Upper lobe of left lung (tissue), 6 donors: ENCODE data around the gene NBAS. TPM values are rescaled to one million over a fixed set of nuclear protein-coding genes. Genes with fewer than 3 reads are reported as not detected.

Experiments used
- ATAC-seq, 2 donors: fragments of 200-7000 bp; cut with Tn5 transposase; one replicate each; pipeline ENCODE4 v1.9.1; 2022; ENCODE audit warnings: mild to moderate bottlenecking in 2 of 2, moderate library complexity in 2 of 2; ENCODE audit not compliant: low FRiP score in 2 of 2
- DNase-seq, 2 donors: peaks; one replicate each; pipeline ENCODE4 v3.0.0-alpha.2; 2019 to 2020
- H3K27ac ChIP-seq, 4 donors: fragments of 200-600 bp; sonication (generic); one replicate each; pipeline ENCODE4 v1.5.1; 2016 to 2019
- H3K27me3 ChIP-seq, 4 donors: fragments of 200-600 bp; sonication (generic); one replicate each; pipeline ENCODE4 v1.5.1; 2017 to 2019
- H3K36me3 ChIP-seq, 4 donors: fragments of 200-600 bp; sonication (generic); one replicate each; pipeline ENCODE4 v1.5.1; 2016 to 2019
- H3K4me1 ChIP-seq, 4 donors: fragments of 200-600 bp; sonication (generic); one replicate each; pipeline ENCODE4 v1.5.1; 2018 to 2019
- H3K4me3 ChIP-seq, 4 donors: fragments of 200-600 bp; sonication (generic); one replicate each; pipeline ENCODE4 v1.5.1; 2017 to 2019; ENCODE audit warnings: mild to moderate bottlenecking in 2 of 4, moderate library complexity in 1 of 4
- H3K9me3 ChIP-seq, 4 donors: fragments of 200-600 bp; sonication (generic); one replicate each; pipeline ENCODE4 v1.5.1; 2018 to 2019
- EP300 ChIP-seq, 4 donors: sonication (generic); formaldehyde crosslinking; IDR thresholded peaks; one replicate each; pipeline ENCODE4 v1.5.1; 2017; ENCODE audit warnings: antibody characterized with exemption in 4 of 4, control low read depth in 2 of 4
- POLR2A ChIP-seq, 4 donors: fragments of 450-650 bp; IDR thresholded peaks; one replicate each; pipeline ENCODE4 v1.5.1; 2016 to 2017; ENCODE audit warnings: antibody characterized with exemption in 4 of 4, mild to moderate bottlenecking in 2 of 4
- POLR2AphosphoS5 ChIP-seq, 2 donors: sonication (generic); formaldehyde crosslinking; IDR thresholded peaks; one replicate each; pipeline ENCODE4 v1.5.1; 2017; ENCODE audit warnings: antibody characterized with exemption in 2 of 2
- WGBS, 2 donors: methylation state at CpG; one replicate each; pipeline ENCODE4 v1.1.5; 2017 to 2018; 5-methylcytosine and 5-hydroxymethylcytosine counted together
- total RNA-seq, 6 donors: library from RNA; depleted of rRNA in 4 of 6; stranded (reverse); fragments of >200 nt in 4 of 6; gene quantifications; one replicate each; pipeline versions ENCODE4 v1.1.0 to v1.2.1, GENCODE V29; 2016 to 2021
- TF ChIP-seq, protein P1 (sequence below), 6 experiments: fragments of 450-650 bp in 4 of 6; fragments of 200-600 bp in 2 of 6; sonication (generic) in 2 of 6; IDR thresholded peaks; one replicate each; pipeline ENCODE4 v1.5.1; 2016 to 2019; ENCODE audit warnings: antibody characterized with exemption in 6 of 6
- donor health status: DM: no; HTN: no; CAD: no; lungs with moderate emphysema.
- donor health status: DM: no; HTN: yes; CAD: no; lungs with severe emphysema.

The NBAS gene
- total RNA-seq, 6 donors from 2014 or later = 33.2 to 75.5 (median 43.1) TPM

GRCh38 chr2:15591692-15592463 lies 30.7 kb upstream of the NBAS start, which contains the start of gene DDX1:
TSS of gene DDX1 (plus strand) at chr2:15591868. CDS start at chr2:15591934, 66 bp downstream.
- TF ChIP-seq POLR2A (IDR thresholded peaks at IDR 0.05) = peak in 3 of 4 donors; percentile 30 to 84 (median 52)
- TF ChIP-seq EP300 (IDR thresholded peaks at IDR 0.05) = peak in 1 of 4 donors; percentile 73
- TF ChIP-seq, protein P1, sequence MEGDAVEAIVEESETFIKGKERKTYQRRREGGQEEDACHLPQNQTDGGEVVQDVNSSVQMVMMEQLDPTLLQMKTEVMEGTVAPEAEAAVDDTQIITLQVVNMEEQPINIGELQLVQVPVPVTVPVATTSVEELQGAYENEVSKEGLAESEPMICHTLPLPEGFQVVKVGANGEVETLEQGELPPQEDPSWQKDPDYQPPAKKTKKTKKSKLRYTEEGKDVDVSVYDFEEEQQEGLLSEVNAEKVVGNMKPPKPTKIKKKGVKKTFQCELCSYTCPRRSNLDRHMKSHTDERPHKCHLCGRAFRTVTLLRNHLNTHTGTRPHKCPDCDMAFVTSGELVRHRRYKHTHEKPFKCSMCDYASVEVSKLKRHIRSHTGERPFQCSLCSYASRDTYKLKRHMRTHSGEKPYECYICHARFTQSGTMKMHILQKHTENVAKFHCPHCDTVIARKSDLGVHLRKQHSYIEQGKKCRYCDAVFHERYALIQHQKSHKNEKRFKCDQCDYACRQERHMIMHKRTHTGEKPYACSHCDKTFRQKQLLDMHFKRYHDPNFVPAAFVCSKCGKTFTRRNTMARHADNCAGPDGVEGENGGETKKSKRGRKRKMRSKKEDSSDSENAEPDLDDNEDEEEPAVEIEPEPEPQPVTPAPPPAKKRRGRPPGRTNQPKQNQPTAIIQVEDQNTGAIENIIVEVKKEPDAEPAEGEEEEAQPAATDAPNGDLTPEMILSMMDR (IDR thresholded peaks at IDR 0.05) = peak in 2 of 6 experiments; percentile 12 to 21
- peak; percentile 80 to 90 for TF ChIP-seq POLR2AphosphoS5 (IDR thresholded peaks at IDR 0.05)
- Histone ChIP-seq H3K36me3 (peaks cover 2 to 23% (median 12%) of the 10 kb centered on the region in 4 donors), H3K4me1 (peaks cover 17 to 31% (median 25%) of the 10 kb centered on the region in 4 donors), H3K27ac (peak within 1 kb of the TSS; percentile 86 to 96 (median 94)), H3K4me3 (peak within 1 kb of the TSS; percentile 62 to 95 (median 90)), H3K9me3 (no peaks in the 10 kb centered on the region), H3K27me3 (no peaks in the 10 kb centered on the region)
- DNase-seq = peak; percentile 87 to 97
- WGBS, 2 donors = 0 to 1% methylated on average over 29 to 42 of the region's 68 CpGs
- peak; percentile 99 for ATAC-seq

DNA sequence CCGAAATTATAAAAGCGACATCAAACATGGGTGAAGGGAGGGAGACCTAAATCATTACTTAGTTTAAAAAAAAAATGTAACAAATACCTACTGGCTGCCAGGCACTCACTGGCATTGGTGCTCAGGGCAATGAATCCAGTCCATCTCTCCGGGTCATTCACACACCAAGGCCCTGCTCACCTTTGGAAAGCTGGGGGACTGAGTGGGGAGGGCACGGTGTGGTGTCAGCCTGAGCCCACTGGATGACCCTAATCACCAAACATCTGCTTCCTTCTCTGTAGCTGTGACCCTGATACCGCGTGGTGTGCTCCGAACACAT lies 30.2 kb upstream of the NBAS start:
- Histone ChIP-seq H3K36me3 (peaks cover 2 to 17% (median 6%) of the 10 kb centered on the region in 4 donors), H3K4me3 (peak overlapping the region; percentile 10 to 95 (median 74)), H3K27me3 (no peaks in the 10 kb centered on the region), H3K27ac (peak overlapping the region; percentile 86 to 96 (median 94)), H3K9me3 (no peaks in the 10 kb centered on the region), H3K4me1 (peaks cover 17 to 31% (median 25%) of the 10 kb centered on the region in 4 donors)
- TF ChIP-seq POLR2AphosphoS5 (IDR thresholded peaks at IDR 0.05) (no peak), POLR2A (IDR thresholded peaks at IDR 0.05) (no peak)
- TF ChIP-seq, protein P1 (IDR thresholded peaks at IDR 0.05) = no peak
- DNase-seq (no peak), ATAC-seq (no peak)
- WGBS, 2 donors = 32 to 48% methylated on average over 4 to 5 of the region's 7 CpGs

GRCh38 chr2:15588329-15588919 lies 27.3 kb upstream of the NBAS start:
- TF ChIP-seq, protein P1 (IDR thresholded peaks at IDR 0.05) = peak in 4 of 6 experiments; percentile 20 to 33 (median 22)
- TF ChIP-seq POLR2AphosphoS5 (IDR thresholded peaks at IDR 0.05) = no peak
- ATAC-seq = no peak
- DNase-seq = peak in 1 of 2 donors; percentile 26
- Histone ChIP-seq H3K4me3 (no peak overlapping the region), H3K4me1 (peaks cover 15 to 19% (median 17%) of the 10 kb centered on the region in 4 donors), H3K36me3 (no peaks in the 10 kb centered on the region), H3K27me3 (no peaks in the 10 kb centered on the region), H3K9me3 (no peaks in the 10 kb centered on the region), H3K27ac (no peak overlapping the region)
- WGBS, 2 donors = 45 to 48% methylated on average over 4 of the region's 4 CpGs

- H3K27me3 ChIP-seq = no peaks in the 10 kb centered on the region
- DNase-seq = no peak
- no peak for TF ChIP-seq POLR2A (IDR thresholded peaks at IDR 0.05)
- no peak for TF ChIP-seq POLR2AphosphoS5 (IDR thresholded peaks at IDR 0.05)
- TF ChIP-seq, protein P1 (IDR thresholded peaks at IDR 0.05) = no peak
- TF ChIP-seq EP300 (IDR thresholded peaks at IDR 0.05) = no peak
- H3K4me1 ChIP-seq = no peaks in the 10 kb centered on the region
- H3K36me3 ChIP-seq = no peaks in the 10 kb centered on the region
- no peaks in the 10 kb centered on the region for H3K9me3 ChIP-seq
- H3K27ac ChIP-seq = no peak overlapping the region
- no peak overlapping the region for H3K4me3 ChIP-seq
- no peak for ATAC-seq
- WGBS, 2 donors = 88% methylated on average over 2 of the region's 2 CpGs
Measured at GRCh38 chr2:15584767-15585469, 23.8 kb upstream of the NBAS start.
